NCI-H460 (cell line): Measurements from ENCODE around the gene UBD. TPM values are rescaled to one million over a fixed set of nuclear protein-coding genes. Genes with fewer than 3 reads are reported as not detected.

ENCODE experiments used
- DNase-seq: peaks from one replicate; pipeline ENCODE4 v3.0.0-alpha.2; 2016; ENCODE audit warnings: low read depth; ENCODE audit errors: extremely low read depth
- total RNA-seq: library from RNA; depleted of rRNA; stranded (reverse); fragments of >200 nt; shearing (Covaris generic); gene quantifications from 2 replicates; pipeline ENCODE4 v1.2.3, GENCODE V29; 2014

Gene UBD
- total RNA-seq, 1 experiment from 2014 or later: not detected

GRCh38 chr6:29524444-29525310 is 34.9 kb downstream of the UBD start:
- no peak for DNase-seq

GRCh38 chr6:29524044-29524443 is 35.5 kb downstream of the UBD start:
- no peak for DNase-seq

- DNase-seq: no peak
Observed at GRCh38 chr6:29522227-29522626, 37.3 kb downstream of the UBD start.

GRCh38 chr6:29521006-29521680 is 38.4 kb downstream of the UBD start:
- DNase-seq: no peak

- DNase-seq: no peak
Observed at GRCh38 chr6:29520232-29520631, 39.3 kb downstream of the UBD start.

GRCh38 chr6:29519291-29520010 is 40.1 kb downstream of the UBD start:
- no peak for DNase-seq

GRCh38 chr6:29517728-29518440 is 41.6 kb downstream of the UBD start:
- no peak for DNase-seq

- DNase-seq: no peak
Observed at GRCh38 chr6:29517245-29517644, 42.3 kb downstream of the UBD start.

- no peak for DNase-seq
Observed at GRCh38 chr6:29516108-29516507, 43.4 kb downstream of the UBD start.

GRCh38 chr6:29510746-29511300 is 48.7 kb downstream of the UBD start:
- no peak for DNase-seq

- DNase-seq: no peak
Observed at GRCh38 chr6:29510202-29510601, 49.3 kb downstream of the UBD start.

GRCh38 chr6:29509711-29510110 is 49.8 kb downstream of the UBD start:
- no peak for DNase-seq

- DNase-seq: no peak
Observed at GRCh38 chr6:29509239-29509638, 50.3 kb downstream of the UBD start.

- DNase-seq: no peak
Observed at GRCh38 chr6:29507319-29507718, 52.2 kb downstream of the UBD start.

GRCh38 chr6:29506446-29507067 is 53.0 kb downstream of the UBD start:
- DNase-seq: no peak

GRCh38 chr6:29505808-29506207 is 53.7 kb downstream of the UBD start:
- DNase-seq: no peak
